GM18909 (cell line): ENCODE results near the gene DAND5.

Experiments used
- ATAC-seq: cut with Tn5 transposase; IDR thresholded peaks from one replicate; pipeline ENCODE4 v1.9.1; 2021; ENCODE audit warnings: mild to moderate bottlenecking; ENCODE audit not compliant: unreplicated experiment, poor library complexity

Gene DAND5

DNA sequence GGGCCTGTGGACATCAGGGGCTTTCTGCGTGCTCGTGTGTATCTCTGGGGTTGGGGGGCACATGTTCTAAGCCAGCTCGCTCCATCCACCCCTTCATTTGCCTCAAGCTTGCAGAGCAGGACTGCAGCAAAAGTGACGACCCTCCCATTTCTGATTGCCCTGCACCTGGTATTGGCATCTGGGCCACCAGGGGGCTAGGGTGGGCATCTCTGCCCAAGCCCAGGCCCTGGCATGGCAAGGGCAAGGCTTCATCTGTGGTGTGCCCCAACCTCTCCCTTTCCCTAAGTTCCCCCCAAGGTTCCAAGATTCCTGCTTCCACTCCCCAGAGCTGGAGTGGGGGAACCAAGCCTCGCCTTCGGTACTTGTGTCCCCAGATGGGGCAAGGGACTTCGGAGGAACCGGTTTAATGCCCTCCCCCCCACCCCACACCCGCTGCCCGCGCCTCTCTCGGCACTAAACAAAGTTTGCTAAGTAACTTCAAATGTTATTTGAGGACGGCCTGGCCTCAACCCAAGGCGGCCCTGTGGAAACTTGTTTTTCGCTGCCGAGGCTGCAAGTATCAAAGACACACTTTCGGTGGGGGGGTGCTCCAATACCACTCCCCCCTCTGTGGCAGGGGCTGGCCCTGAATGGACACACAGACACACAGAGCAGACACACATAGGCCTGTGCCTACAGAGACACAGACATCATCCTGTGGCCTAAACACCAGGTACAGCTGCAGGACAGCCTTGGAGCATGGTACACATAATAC lies 38.1 kb downstream of the DAND5 start:
- ATAC-seq: no peak

DNA sequence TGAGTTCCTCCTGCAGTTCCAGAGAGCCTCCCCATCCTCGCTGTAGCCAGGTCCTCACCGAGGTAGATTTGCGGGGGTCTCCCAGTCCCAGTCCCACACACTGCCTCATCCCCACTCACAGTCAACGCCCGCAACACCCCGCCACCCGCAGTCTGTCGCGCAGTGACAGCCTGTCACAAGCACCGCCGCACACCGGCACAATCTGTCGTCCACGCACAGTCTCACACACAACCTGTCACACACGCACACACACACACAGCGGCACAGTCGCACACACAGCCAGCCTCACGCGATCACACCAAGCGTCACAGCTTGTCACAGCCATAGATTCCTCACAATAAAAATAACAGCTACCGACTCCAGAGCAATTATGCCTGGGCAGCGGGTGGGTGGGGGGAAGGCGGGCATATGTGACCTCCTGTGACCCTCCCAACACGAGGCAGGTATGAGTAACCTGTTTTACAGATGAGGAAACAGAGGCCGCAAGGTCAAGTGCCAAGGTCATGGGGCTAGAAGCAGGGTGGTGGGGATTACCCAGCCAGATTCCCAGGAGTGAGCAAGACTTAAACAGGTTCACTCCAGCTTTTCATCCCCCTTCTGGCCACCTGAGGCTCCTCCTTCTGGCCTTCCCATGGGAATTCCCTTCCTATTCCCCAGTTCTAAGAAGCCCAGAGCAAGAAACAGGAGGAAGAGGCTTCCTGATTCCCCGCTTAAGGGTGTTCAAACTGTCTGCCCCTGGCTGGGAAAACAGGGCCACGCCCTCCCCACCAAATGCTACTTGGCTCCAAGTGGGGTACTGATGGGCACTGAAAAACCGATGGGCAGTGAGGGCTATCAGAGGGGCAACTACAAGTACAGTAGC lies 39.8 kb downstream of the DAND5 start:
- no peak for ATAC-seq

DNA sequence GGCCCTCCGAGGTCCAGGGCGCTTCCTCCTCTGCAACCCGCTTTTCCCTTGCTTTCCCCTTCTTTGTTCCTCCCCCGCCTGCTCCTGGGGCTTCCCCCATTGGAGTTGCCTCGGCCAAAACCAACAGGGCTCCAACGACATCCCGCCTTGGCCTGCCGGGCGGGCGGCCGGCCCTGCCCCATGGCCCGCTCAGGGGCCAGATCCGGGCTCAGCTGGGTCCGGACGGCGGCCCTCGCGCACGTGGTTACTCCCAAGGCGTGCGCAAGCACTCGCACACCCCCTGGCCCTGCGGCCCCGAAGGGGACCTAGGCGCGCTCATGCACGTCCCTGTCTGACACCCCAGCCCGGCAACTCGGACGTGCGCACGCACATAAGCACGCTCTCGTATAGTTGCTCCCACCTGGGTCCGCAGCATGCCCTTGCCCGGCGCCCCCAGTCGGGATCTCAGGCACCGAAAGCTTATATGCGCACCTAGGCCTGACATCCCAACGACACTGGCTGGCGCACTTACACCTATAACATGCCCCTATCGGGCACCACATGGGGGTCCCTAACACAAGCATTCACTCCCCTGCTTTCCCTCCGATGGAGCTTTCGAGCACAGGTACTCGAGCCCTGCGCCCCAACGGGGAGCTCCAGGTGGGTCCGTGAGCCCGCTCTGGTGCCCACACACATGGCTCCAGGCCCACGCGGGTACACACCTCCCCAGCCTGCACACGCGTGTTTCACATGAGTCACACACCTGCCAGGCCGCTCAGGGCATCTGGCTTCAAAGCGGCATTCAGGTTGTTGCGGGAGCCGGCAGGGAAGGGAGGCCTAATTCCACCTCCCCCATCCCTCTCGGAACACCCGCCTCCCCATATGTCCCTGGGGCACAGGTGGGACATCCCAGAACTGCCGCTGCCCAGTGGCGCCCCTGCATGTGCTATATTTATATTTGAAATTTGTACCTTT lies 40.9 kb downstream of the DAND5 start:
- ATAC-seq: no peak

DNA sequence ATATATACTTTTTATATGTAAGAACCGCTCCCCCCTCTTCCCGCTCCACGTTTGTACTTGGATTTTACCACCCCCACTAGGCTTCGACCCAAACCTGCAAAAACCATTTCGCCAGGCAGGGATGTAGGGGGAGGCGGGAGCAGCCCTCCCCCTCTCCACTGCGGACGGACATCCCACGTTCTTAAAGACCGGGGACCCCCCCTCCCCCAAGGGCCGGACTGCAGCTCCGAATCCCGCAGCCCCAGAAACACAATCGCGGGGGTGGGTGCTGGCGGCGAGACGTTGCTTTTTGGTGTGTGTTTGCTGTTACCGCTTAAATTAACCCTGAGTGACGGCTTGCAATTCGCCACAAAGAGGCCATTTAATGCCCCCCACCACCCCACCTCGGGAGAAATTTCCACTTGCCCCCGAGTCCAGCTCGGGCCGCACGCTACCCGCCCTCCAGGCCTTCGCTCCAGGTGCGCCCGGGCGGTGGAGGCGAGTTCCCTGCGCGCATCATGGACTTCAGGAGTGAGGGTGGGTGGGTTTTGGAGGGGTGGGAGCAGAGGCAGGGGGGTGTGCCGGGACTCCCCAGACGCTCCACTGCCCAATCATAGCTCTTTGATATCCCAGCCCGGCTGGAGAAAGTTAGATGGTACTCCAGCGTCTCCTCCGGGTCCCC lies 41.7 kb downstream of the DAND5 start:
- no peak for ATAC-seq

DNA sequence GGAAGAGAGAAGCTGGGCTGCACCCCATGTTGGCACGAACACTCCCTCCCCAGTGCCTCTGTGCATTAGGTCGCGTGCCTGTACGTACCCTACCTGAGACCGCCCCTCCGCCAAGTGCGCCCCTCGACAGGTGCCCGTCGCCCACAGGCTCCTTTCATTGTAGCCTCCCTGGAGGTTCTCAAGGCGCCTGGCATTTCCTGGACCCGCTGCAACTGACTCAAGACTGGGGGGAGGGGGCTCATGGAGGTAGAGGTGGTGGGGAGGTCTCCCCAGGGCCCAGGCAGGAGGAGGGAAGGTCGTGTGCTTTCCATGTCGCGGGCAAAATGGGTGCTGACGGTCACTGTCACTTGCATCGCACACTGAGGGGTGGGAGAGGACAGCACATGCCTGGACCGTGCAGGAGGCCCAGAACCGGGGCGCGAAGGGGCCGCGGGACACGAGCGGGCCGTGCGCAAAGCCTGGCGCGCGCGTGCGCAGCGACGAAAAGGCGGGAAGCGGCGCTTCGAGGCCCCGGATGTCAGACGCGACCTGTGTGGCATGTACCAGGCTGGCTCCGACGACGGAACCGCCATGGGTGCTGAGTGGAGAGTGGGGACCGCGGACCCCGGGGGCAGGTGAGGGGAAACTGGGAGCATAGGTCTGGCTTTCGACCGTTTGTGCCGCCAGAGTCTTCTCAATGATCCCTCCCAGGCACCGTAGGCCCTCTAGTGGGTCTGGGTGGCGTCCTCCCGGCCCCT lies 42.4 kb downstream of the DAND5 start:
- no peak for ATAC-seq

DNA sequence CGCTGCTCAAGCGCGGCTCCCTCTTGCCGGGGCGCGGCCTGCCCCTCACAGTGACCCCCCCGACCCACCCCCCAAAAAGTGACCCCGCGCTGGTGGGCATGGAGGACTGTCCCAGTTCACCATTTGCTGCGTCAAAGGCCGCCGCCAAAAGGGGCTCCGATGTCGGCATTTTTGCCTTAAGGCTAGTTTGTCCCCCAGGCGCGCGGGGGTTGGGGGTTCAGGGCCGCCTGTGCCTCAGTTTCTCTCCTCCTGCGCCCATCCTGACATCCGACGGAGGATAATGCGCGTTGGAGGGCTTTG lies 43.0 kb downstream of the DAND5 start:
- no peak for ATAC-seq

DNA sequence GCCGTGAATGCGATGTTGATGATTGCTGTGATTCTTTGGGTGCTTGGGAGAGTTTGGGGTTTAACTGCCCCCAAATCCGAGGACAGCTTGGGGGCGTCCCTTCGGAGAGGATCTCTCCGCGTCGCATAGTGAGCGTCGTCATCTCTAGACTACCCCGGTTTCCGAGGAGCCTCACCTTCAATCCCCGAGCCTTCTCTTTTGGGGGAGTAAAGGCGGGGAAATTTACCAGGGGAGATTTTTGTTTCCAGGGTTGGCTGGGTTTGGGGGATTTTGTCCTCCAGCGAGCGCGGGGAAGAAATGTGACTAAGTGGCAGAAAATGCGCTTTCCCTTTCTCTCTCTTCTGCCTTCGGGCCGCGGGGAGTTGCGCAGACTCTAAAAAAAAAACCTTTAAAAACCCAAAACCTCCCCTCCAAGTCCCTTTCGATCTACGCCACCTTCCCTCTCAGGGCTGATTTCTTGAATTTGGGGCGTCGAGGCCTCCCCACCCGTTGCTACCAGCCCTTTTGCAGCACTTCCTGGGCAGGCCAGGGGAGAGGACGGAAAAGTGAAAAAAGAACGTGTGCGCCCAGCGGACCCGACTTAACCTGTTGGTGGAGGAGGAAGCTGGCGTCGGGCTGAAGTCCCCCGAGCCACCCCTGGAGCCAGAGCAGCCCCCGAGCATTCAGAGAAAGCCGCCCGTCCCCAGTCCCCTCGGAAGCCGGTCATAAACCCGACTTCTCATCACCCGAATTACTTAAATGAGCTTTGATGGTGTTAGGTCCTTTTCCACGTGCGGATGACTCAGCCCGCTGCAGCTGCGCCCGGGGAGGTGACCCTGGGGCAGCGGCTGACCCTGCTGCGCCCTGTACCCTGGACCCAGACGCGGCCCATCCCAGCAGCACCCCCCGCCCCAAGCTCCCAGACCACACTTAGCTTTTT lies 43.6 kb downstream of the DAND5 start:
- ATAC-seq: no peak

DNA sequence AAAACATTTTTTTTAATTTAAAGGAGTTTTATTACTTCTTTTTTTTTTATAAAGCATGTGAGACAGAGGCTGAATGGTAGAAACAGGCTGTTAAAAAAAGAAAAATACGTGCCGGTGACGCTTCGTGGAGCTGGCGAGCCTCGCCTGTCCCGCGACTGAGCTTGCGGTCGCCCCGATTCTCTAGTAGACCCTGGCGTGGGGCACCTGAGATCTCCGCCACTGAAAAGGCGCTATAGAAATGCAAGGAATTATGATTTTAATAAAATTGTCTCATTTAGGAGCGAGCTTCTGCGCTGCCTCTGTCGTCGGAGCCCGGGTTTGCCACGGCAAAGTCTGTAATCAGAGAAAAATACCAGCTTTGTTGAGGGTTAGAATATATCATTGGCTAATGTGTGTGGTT lies 44.3 kb downstream of the DAND5 start:
- ATAC-seq: no peak

DNA sequence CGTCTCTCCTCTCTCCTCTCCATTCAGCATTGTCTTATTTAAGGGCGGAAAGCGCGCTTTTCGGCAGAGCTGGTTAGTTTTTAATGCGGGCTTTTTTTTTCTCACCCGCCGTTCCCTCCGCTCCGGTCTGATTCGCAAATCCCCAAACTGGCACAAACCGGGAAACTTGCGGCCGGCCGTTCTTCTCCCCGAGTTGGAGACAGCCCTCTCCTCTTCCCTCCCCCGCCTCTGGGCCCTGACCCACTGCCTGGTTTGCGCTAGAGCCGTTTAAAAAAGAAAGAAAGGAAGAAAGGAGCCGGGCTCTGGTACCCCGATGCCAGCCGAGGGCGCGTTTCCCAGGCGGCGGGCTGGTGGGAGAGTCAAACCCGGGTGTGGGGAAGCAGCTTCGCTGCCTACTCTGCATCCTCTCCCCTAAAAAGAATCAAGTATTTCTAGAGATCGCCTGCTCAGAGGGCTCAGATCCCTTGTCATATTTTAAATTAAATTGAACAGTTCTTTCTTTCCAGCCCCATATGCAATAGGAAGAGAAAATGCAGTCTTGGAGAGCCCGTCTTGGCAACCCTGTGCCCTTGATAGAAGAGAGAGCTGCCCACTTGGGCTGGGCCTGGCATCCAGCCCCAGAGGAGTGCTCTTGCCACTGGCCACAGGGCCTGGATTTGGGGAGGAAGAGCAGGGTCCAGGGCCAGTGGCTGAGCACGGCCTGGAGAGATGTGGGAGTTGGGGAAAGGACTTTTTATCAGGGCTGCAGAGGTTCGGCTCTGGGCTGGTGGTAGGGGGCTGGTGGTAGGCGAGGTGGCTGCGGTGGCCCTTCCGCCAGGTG lies 44.9 kb downstream of the DAND5 start:
- no peak for ATAC-seq

DNA sequence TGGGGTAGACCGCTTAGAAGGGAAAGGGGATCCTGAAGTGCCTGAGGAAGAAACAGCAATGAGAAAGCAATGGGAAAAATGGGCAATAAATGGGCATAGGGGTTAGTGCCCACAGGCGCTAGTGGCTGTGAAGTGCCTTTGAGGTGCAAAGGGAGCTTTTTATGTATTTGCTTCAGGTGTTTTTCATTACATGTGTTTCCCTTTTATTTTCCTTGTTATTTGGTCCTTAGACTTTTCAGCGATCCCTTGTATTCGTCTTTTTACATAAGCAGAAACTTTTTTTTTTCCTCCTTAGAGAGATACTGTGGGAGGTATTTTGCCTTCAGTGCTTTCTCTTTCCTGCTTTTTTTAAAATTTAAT lies 45.5 kb downstream of the DAND5 start:
- ATAC-seq: no peak

DNA sequence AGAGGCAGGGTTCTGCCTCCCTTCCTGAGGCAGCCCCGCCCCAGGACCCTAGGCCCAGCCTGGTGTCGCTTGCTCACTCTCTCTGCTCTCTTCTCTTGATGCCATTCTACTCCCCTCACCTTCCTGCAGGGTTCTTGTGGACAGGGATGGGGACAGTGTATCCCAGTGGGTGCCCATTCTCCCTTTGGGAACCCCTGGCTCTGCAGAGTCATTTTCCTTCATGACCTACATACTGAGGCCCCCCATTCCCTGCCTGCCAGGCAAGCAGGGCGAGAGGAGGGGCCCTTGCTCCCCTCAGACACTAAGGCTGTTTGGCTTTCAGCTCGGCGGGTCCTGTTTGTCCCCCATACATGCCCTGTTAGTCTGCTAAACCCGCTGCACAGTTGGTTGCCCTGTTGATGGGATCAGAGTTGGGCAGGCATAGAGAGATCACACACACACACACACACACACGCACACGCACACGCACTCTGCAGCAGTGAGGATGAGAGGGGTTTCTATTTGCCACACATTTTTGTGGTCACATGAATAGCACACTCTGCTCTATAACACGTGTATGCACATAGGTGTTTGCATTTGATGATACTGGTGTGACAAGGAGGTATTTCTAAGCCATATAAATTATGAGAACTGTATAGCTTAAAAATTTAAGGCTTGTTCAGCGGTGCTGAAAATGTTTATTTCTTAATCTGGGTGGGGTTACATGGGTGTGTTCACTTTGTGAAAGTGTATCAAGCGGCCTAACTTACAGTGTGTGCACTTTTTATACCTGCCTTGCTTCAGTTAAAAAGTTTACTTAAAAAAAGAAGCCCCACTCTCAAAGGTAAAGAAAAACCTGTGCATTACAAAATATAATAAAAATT lies 46.2 kb downstream of the DAND5 start:
- ATAC-seq: no peak

DNA sequence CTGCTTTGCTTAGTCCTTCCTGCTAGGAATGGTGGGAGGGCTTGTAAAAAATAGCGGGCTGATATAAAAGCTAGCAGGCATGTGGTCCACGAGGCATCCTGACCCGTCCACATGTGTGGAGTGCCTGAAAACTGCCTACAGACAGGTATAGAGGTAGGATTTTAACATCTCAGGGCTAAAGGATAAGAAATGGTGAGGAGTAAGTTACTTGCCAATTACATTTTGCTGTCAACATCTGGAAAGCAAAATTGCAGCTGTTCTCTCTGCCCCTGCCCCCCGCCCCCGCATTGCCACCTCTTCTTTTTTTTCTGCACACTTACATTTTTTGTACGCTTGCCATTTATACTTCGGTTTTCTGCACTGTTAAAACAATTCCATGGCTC lies 46.9 kb downstream of the DAND5 start:
- ATAC-seq: no peak

DNA sequence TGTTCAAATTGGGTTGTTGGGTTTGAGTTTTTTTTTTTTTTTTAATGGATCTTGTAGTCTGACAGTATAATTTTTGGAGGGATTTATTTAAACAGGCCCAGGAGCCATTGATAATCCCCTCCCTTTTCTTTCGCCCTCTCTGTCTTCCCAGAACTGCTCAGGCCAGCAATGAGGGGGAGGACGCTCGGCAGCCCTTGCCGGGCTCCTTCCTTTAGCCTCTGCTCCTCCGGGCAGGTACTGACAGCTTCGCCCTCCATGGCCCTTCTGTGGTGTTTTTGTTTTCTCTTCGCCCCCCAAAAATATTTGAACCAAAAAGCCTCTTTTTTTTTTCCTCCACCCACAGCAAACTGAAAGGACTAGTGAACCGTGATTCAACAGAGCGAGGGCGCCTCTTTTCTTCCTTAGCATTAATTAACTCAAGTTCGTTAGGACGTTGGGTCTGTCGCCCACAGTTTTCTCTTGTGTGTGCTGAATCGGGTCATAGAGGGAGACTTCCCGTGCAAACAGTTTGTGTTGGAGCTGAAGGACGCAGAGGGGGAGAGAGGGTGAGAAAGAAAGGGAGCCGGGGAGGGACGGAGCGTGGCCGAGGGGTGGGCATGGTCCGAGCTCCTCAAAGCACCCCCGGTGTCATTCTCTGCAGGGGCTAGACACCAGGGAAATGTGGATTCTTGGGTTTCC lies 47.4 kb downstream of the DAND5 start:
- no peak for ATAC-seq

DNA sequence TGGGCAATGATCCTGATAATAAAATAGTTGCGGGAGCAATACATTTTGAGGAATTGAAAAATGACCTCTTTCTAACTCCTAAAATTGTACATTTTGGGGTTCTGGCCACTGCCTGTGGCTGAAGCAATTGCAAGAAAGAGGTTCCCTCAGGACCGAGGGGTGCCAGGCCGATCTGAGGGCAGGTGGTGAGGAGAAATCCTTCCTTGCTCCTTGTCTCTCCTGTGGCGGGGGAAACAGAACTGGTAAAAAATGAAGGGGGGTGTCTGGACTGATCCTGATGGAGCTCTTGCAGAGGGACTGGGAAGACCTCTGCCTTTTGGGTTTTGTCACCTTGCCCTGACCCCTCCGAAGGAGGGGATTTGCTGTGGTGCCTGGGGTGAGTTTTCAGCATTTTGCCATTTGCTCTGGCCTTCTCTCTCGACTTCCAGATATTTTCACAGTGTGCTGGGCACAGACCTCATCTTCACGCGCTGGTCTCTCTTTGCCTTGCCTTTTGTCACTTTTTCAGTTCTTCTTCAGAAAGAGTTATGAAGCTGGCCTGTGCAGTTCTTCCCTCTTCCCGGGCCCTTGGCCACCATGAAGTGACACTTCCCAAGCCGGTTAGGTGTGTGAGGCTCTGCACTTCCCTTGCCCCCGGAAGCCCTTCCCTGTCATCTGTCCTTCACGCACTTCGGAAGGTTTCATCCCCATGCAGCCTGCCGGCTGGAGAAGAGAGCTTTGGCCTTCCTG lies 48.1 kb downstream of the DAND5 start:
- ATAC-seq: no peak

DNA sequence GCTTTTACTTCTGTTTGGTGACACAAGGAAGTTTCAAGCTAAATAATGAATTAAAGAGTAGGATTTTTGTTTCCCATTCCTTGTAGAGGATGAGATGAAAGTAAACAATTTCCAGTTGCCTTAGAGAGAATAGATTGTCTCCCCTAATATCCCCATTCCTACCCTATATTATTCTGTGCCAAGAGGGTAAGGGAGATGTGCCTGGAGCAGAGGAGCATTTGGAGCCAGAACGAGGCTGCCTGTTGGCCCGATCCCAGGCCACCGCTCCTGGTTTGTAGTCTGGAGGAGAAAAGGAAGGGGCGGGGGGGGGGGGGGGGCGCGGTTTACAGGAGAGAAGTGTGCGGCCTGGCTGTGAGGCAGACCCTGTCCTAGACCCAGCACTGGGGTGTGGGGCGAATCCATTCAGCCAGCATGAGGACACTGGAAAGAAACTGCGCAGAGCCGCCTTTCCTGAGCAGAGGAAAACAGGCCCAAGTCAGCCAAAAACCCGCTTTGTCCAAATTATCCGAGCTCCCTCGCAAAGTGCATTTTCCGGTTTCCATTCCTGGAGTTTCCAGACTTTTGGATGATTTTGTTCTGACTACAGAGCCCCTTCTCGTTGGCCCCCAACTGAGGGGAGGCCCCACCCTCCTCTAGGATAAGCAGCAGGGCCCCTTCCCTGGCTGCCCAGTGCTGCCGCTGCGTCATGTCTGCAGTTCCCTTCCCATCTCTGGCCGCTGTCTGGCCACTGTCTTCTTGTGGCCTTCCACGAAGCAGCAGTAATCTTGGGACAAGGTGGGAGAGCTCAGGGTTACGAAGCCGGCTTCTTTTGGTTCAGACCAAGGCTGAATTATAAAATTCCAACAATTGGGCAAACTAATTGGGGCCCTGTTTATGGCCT lies 48.9 kb downstream of the DAND5 start:
- ATAC-seq: no peak
